SU-DHL-6 (cell line): ENCODE measurements around the gene AKT1S1.
A peak's percentile ranks its signal among the peaks of the same experiment; 100 is the strongest.

Experiments used
- H2AFZ ChIP-seq: fragments of 200-600 bp; sonication (generic); 2 replicates; pipeline ENCODE4 v1.6.1; 2014; ENCODE audit warnings: low read depth, mild to moderate bottlenecking, moderate library complexity, mixed read lengths, antibody characterized with exemption, low read length; ENCODE audit not compliant: severe bottlenecking
- H3F3A ChIP-seq: fragments of 200-600 bp; shearing (Covaris generic); 2 replicates; pipeline ENCODE4 v1.6.0; 2016; ENCODE audit warnings: antibody characterized with exemption, mild to moderate bottlenecking; ENCODE audit not compliant: insufficient read depth
- H3K27ac ChIP-seq: fragments of 200-600 bp; sonication (generic); 2 replicates; pipeline ENCODE4 v1.5.1; 2016; ENCODE audit warnings: low read depth, mild to moderate bottlenecking, low read length, moderate library complexity, mixed read lengths
- H3K27me3 ChIP-seq: fragments of 200-600 bp; sonication (generic), shearing (Covaris generic); 2 replicates; pipeline ENCODE4 v1.6.0; 2014; ENCODE audit warnings: mild to moderate bottlenecking, low read length
- H3K36me3 ChIP-seq: fragments of 200-600 bp; sonication (generic); 2 replicates; pipeline ENCODE4 v1.6.1; 2014; ENCODE audit warnings: mild to moderate bottlenecking, low read length, mixed read lengths
- H3K4me2 ChIP-seq: fragments of 300-600, 200-600 bp; shearing (Covaris generic), sonication (generic); 2 replicates; pipeline ENCODE4 v1.6.0; 2014; ENCODE audit warnings: low read length, low read depth, mild to moderate bottlenecking; ENCODE audit not compliant: poor library complexity, severe bottlenecking
- H3K4me3 ChIP-seq: fragments of 200-600 bp; sonication (generic); 2 replicates; pipeline ENCODE4 v1.5.1; 2014; ENCODE audit warnings: antibody characterized with exemption, low read length, mild to moderate bottlenecking, mixed read lengths; ENCODE audit not compliant: insufficient read depth, poor library complexity, severe bottlenecking
- H3K79me2 ChIP-seq: fragments of 200-600 bp; sonication (generic); 2 replicates; pipeline ENCODE4 v1.6.1; 2014; ENCODE audit warnings: mild to moderate bottlenecking, low read length, moderate library complexity; ENCODE audit not compliant: insufficient read depth
- H3K9ac ChIP-seq: fragments of 200-600 bp; sonication (generic); 2 replicates; pipeline ENCODE4 v1.7.0; 2014; ENCODE audit warnings: mild to moderate bottlenecking, low read length
- H3K9me2 ChIP-seq: fragments of 200-600 bp; sonication (generic); replicated peaks from 2 replicates; pipeline ENCODE4 v1.6.1; 2014; ENCODE audit warnings: low read length; ENCODE audit not compliant: insufficient read depth
- H3K9me3 ChIP-seq: fragments of 200-600 bp; sonication (generic); 2 replicates; pipeline ENCODE4 v1.6.1; 2014; ENCODE audit warnings: low read length, mixed read lengths; ENCODE audit not compliant: insufficient read depth
- H4K20me1 ChIP-seq: fragments of 200-600 bp; sonication (generic); 2 replicates; pipeline ENCODE4 v1.6.1; 2014; ENCODE audit warnings: low read depth, mild to moderate bottlenecking, antibody characterized with exemption, low read length, moderate library complexity, mixed read lengths
- CTCF ChIP-seq: fragments of 200-600 bp; sonication (generic); IDR thresholded peaks from one replicate; pipeline ENCODE4 v1.5.1; 2017; ENCODE audit warnings: antibody characterized with exemption, mild to moderate bottlenecking, low read length, moderate library complexity; ENCODE audit not compliant: insufficient read depth, poor library complexity, severe bottlenecking
- EZH2phosphoT487 ChIP-seq: fragments of 200-600 bp; sonication (generic), shearing (Covaris generic); conservative IDR thresholded peaks from 2 replicates; pipeline ENCODE4 v1.6.1; 2018; ENCODE audit warnings: mild to moderate bottlenecking, antibody characterized with exemption, low read length, moderate library complexity, mixed read lengths

Gene AKT1S1

DNA sequence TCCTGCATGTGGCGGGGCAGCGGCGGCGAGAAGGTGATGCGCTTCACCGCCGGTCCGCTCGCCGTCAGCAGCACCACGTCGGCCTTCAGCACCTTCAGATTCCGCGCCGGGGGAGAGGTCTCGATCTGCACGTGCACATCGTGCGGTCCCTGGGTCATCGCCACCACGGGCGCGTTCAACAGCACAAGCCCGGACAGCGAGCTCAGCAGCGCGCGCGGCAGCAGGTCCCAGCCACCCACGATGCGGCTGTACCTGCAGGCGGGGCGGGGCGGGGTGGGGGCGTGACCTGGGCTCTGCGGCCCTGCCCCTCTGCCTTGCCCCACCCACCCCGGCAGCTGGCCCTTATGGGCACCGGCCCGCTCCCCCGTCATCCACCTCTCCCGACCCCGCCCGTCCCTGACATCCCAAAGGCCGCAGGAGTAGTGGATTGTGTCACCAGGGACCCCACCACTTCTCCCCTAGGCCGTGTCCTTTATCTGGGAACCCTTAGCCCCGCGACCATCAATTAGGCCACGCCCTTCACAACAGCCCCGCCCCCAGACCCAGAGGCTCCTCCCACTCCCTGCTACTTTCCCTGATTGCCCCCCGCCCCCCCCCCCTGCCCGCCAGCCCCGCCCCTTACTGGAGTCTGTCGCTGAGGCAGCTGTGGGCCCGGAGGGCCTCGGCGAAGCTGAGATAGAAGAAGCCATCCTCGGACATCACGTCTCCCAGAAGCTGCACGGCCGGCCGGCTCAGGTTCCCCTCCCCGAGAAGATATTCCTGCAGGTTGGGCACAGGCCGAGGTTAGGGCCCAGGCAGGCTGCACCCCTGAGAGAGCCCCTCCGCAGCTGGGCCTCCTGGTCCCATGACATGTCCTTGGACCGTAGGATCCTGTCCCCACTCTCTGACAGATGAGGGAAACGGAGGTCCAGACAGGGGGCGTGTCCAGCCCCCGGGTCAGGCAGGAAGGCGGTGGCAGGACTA is 13.5 kb upstream of the AKT1S1 start:
- Histone ChIP-seq H3K4me2 (peak overlapping the region; percentile 52), H3K9me3 (no peaks in the 10 kb centered on the region), H3K27ac (no peak overlapping the region), H3F3A (peaks cover 7% of the 10 kb centered on the region; the same call in 1 of the 2 replicates), H4K20me1 (no peaks in the 10 kb centered on the region), H3K9me2 (no peaks in the 10 kb centered on the region), H3K4me3 (peak overlapping the region; percentile 38), H3K27me3 (no peaks in the 10 kb centered on the region), H3K9ac (no peak overlapping the region), H3K79me2 (no peaks in the 10 kb centered on the region), H3K36me3 (no peaks in the 10 kb centered on the region), H2AFZ (no peak overlapping the region)
- TF ChIP-seq EZH2phosphoT487 (no peak), CTCF (no peak)

DNA sequence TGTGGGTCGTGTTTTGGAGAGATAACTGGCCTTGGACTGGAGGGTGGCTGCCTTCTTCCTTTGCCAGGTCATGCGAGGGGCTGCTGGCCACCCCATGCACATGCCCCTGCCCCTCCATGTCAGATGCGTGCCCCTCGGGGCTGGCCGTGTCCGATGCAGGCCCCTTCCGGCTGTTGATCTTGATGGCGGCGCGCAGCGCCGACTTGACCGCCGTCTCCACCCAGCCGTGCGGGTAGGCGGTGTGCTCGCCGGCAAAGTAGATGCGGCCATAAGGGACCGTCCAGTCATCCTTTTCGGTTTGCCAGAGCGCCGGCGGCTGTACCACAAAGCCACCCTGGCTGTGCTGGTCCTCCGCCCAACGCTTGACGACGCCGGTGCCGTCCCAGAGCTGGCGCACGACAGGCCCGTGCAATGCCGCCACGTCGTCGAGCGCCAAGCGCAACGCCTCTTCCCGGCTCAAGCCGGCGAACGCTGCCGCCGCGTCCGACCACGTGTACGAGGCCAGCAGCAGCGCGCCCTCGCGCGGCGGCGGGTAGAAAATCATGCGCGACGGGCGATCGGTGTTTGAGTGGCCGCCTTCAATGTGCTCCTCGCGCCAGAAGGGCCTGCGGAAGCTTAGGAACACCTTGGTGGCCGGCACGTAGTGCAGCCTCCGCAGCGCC is 12.7 kb upstream of the AKT1S1 start:
- peak overlapping the region; percentile 38 for H3K4me3 ChIP-seq
- no peak overlapping the region for H3K27ac ChIP-seq
- H2AFZ ChIP-seq: no peak overlapping the region

DNA sequence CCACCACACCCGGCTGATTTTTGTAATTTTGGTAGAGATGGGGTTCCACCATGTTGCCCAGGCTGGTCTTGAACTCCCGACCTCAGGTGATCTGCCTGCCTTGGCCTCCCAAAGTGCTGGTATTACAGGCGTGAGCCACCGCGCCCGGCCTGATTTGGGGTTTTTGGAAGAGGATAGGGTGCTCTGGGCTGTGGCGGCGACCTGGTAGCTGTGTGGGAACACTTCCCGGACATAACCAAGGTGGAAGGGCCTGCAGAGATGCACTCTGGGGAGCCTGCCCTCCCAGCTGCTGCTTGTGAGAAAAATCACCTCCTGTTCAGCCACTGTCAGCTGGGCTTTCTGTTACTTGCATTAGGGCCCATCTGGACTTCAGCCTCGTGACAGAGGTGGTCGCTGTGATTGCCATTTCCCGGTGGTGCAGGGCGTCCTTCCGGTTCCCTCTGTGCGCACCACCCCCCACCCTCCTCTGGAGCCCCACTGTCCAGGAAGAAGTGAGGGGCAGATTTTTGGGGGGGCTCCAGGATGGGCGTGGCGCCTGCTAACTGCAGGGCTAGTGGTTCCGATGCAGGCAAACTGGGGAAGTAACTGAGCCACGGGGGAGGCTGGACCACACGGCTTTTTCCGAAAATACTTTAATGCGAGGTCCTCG is 12.0 kb upstream of the AKT1S1 start:
- Histone ChIP-seq H3K9me3 (no peaks in the 10 kb centered on the region), H3K9ac (no peak overlapping the region), H3K9me2 (no peaks in the 10 kb centered on the region), H3K4me2 (no peak overlapping the region), H4K20me1 (no peaks in the 10 kb centered on the region), H3K4me3 (no peak overlapping the region), H2AFZ (no peak overlapping the region), H3K79me2 (no peaks in the 10 kb centered on the region), H3K27ac (peak overlapping the region; percentile 31), H3K27me3 (no peaks in the 10 kb centered on the region), H3K36me3 (no peaks in the 10 kb centered on the region), H3F3A (peaks cover 7% of the 10 kb centered on the region; the same call in 1 of the 2 replicates)
- TF ChIP-seq CTCF: no peak
- TF ChIP-seq EZH2phosphoT487: no peak

More for the DNA sequence above, 12.7 kb upstream of the AKT1S1 start:
- Histone ChIP-seq H3F3A (peaks cover 7% of the 10 kb centered on the region; the same call in 1 of the 2 replicates), H3K36me3 (no peaks in the 10 kb centered on the region), H3K79me2 (no peaks in the 10 kb centered on the region), H4K20me1 (no peaks in the 10 kb centered on the region), H3K9ac (no peak overlapping the region), H3K27me3 (no peaks in the 10 kb centered on the region), H3K4me2 (peak overlapping the region; percentile 52), H3K9me3 (no peaks in the 10 kb centered on the region), H3K9me2 (no peaks in the 10 kb centered on the region)
- no peak for TF ChIP-seq CTCF
- no peak for TF ChIP-seq EZH2phosphoT487
